A549 treated with AZD2906 at 1 μM for 4 hours (cell line): ENCODE data around the gene CYP1A1. TPM values are rescaled to one million over a fixed set of nuclear protein-coding genes. Genes with fewer than 3 reads are reported as not detected.

ENCODE experiments used
- total RNA-seq: library from RNA; stranded (reverse); fragments of 200-300 nt; extraction: Qiagen RNA extraction; gene quantifications from 5 replicates; pipeline ENCODE4 v1.2.3, GENCODE V29; 2022

The CYP1A1 gene, protein sequence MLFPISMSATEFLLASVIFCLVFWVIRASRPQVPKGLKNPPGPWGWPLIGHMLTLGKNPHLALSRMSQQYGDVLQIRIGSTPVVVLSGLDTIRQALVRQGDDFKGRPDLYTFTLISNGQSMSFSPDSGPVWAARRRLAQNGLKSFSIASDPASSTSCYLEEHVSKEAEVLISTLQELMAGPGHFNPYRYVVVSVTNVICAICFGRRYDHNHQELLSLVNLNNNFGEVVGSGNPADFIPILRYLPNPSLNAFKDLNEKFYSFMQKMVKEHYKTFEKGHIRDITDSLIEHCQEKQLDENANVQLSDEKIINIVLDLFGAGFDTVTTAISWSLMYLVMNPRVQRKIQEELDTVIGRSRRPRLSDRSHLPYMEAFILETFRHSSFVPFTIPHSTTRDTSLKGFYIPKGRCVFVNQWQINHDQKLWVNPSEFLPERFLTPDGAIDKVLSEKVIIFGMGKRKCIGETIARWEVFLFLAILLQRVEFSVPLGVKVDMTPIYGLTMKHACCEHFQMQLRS
- 1.2 to 2.2 TPM (median 1.7 TPM) in 5 replicates for total RNA-seq

DNA sequence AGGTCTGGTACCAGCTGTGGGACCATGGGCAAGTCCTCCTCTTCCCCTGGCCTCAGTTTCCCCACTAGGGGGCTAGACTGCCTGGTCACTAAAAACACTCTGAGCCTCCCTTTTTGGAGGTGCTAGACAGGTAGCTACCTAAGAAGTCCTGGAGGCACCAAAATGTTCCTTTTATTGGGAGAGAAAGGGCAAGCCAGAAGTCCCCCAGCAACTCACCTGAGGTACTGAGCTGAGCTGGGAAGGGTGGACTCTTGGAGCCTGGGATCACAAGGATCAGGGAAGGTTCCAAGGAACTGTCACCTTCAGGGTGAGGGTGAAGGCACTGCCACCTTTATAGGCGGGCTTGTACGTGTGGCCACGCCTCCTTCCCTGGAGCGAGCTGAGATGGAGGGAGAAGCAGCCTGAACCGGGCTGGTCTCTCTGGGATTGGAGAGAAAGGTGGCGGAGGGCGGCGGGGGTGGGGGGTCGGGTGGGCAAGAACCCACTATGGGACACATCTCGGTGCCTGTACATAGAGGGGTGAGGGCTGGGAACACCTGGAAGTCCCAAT is at the start of gene CYP1A1:
CYP1A1 (minus strand) TSS at position 304 of the 550 bp plus-strand sequence. CDS start 2,431 bp downstream, outside the sequence.

DNA sequence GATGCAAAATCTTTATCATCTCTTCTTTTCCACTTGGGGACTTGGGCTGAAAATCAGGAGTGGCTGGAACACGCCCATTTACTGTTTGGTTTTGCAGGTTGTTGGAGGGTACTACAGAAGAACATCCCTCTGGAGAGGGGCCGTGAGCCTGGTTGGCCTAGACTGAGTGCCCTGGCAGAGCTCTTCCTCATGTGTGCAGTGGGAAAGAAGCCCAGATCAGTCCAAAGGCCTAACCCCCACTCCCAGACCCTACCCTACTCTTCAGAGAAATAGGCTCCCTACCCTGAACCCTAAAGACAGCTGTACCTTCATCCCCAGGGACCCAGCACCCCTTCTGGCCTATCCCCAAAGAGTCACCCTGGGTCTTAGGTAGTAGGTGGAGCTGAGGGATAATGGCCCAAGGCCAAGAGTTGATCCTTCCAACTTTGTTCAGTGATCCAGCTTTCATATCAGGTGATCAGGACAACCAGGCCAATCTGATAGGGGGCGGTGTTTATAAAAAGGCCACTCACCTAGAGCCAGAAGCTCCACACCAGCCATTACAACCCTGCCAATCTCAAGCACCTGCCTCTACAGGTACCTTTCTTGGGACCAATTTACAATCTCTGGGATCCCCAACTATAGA is 23.1 kb upstream of the CYP1A1 start, which contains the start of gene CYP1A2:
CYP1A2 (plus strand) TSS at position 524 of the 625 bp plus-strand sequence. CDS start 894 bp downstream, outside the sequence.

DNA sequence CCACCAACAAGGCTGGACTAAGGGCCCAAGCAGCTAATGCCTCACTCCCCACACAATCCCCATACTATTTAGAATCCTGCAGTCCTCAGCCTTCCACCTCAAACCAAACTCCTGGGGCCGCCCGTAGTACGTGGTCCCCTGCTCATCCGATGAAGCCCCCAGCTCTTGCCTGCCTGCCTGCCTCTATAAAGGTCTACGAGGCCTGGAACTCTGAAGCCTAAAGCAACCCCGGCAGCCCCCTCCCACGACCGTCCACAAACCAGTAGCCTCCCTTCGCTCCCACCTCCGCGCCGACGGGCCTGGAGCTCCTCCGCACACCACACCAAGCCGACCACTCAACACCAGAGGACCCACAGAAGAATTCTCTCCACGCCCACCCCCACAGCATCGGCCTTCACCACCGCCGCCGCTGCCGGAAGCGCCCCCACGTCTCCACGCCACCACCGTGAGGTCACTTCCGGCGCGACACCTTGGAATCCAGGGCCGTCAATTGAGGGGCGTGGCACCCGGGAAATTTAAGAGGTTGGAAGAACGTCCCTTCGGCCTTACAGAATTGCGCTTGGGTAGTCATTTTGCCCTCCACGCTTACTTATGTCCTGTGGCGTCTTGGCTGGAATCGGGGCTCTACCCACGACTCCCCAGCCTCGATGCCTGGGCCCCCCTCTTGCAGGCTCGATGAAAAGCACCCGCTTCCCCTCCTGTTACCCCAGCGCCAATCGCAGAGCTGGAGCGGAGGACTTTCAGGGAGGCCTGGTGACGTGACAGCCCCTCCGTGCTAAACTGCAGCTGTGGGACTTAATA is 29.5 kb downstream of the CYP1A1 start, which contains the start of gene EDC3:
EDC3 (minus strand) TSS at position 428 of the 801 bp plus-strand sequence. CDS start 20,900 bp downstream, outside the sequence.

Other genes with a start within 250 kb of the CYP1A1 start
- gene ARID3B, start 184.3 kb downstream of the CYP1A1 start, total RNA-seq: 2.8 to 3.3 TPM (median 2.8 TPM) in 5 replicates
- 30.8 to 46.3 TPM (median 33.0 TPM) in 5 replicates for gene CLK3, start 109.7 kb downstream of the CYP1A1 start, total RNA-seq
- 20.3 to 24.5 TPM (median 22.7 TPM) in 5 replicates for gene EDC3, start 29.5 kb downstream of the CYP1A1 start, total RNA-seq
- not detected in 5 replicates for gene CYP1A2, start 23.3 kb upstream of the CYP1A1 start, total RNA-seq
- 63.3 to 70.0 TPM (median 63.8 TPM) in 5 replicates for gene CSK, start 56.6 kb upstream of the CYP1A1 start, total RNA-seq
- 0.02 to 0.06 TPM in 2 of 5 replicates, not detected in the others for gene LMAN1L, start 87.3 kb upstream of the CYP1A1 start, total RNA-seq
- gene CPLX3, start 101.1 kb upstream of the CYP1A1 start, total RNA-seq: not detected in 5 replicates
- 26.1 to 36.0 TPM (median 35.1 TPM) in 5 replicates for gene ULK3, start 117.6 kb upstream of the CYP1A1 start, total RNA-seq
- 57.7 to 69.5 TPM (median 66.9 TPM) in 5 replicates for gene SCAMP2, start 147.8 kb upstream of the CYP1A1 start, total RNA-seq
- gene MPI, start 164.5 kb upstream of the CYP1A1 start, total RNA-seq: 28.0 to 42.3 TPM (median 33.9 TPM) in 5 replicates
- gene FAM219B, start 181.3 kb upstream of the CYP1A1 start, total RNA-seq: 32.1 to 39.1 TPM (median 35.7 TPM) in 5 replicates
- 449 to 627 TPM (median 566 TPM) in 5 replicates for gene COX5A, start 212.5 kb upstream of the CYP1A1 start, total RNA-seq
- gene RPP25, start 231.2 kb upstream of the CYP1A1 start, total RNA-seq: 18.8 to 28.2 TPM (median 26.4 TPM) in 5 replicates